ENCODE results near the gene ZNF808. TPM values are rescaled to one million over a fixed set of nuclear protein-coding genes. Genes with fewer than 3 reads are reported as not detected.
"Not testable (repeated sequence)": the region's sequence is repeated elsewhere in the genome, so short reads cannot be mapped to it uniquely, and the experiment has no call there.

The ZNF808 gene
- total RNA-seq: 21.2 and 21.6 TPM in 2 replicates

DNA sequence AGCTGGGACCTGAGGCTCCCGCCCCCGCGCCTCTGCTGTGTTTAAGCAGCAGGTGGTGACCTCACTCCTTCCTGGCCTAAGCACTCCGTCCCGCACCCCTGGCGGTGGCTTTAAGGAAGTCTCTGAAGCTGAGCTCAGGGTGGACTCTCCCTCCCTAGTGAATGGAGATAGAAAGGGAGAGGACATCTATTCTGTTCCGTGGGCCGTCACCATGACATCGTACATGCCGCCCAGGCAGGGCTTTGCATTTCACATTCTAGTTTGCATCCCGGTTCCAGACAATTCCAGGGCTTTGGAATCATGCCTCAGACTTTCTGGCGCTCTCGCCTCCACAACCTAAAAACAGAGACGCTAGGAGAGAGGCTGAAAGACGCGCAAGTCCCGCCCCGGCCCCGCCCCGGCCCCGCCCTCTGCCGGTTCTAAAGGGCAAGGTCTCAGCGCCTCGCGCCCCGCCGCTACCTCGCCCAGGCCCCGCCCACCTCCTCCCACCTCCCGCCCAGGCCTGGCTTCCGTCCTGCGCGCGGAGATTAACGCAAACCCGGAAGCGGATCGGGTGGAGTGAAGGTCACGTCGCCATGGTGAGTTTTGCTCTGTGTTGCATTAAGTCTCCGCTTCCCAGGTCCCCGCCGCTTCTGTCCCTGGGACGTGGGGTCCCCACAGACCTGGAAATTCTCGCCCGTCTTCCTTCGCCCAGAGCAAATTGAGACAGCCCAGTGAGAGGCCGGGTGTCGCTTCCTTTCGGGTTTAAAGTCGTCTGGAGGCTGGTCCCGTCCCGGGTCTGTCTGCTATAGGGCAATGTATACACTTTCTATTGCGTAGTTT is at the start of gene ZNF808:
ZNF808 (plus strand) TSS at position 535 of the 822 bp plus-strand sequence. CDS start 15,617 bp downstream, outside the sequence.
- DNase-seq: peak; percentile 96
- Mint-ChIP-seq H3K27ac (peak within 1 kb of the TSS; percentile 98), H3K9me3 (peaks cover 1% of the 10 kb centered on the region), H3K4me3 (peak within 1 kb of the TSS; percentile 97), H3K27me3 (no peaks in the 10 kb centered on the region), H3K36me3 (ENCODE audit: low read depth) (peaks cover 36% of the 10 kb centered on the region), H3K4me1 (peaks cover 22% of the 10 kb centered on the region)
- intact Hi-C loops (cut with micrococcal nuclease): loop anchor here (1.0 to 10.0 kb wide), 12 partner anchors 8 to 995 kb away; partner anchors contain the start of genes ZNF160, ZNF320, ZNF611 and ZNF613

DNA sequence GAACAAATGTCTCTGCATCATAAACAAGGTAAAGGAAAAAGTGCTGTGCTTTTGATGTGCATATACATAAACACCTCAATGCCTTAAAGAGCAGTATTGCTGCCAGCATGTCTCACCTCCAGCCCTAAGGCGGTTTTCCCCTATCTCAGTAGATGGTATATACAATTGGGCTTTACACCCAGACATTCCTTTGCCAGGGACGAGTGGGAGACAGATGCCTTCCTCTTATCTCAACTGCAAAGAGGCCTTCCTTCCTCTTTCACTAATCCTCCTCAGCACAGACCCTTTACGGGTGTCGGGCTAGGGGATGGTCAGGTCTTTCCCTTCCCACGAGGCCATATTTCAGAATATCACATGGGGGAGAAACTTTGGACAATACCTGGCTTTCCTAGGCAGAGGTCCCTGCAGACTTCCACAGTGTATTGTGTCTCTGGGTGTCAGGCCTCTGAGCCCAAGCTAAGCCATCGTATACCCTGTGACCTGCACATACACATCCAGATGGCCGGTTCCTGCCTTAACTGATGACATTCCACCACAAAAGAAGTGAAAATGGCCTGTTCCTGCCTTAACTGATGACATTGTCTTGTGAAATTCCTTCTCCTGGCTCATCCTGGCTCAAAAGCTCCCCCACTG is 43.2 kb upstream of the ZNF808 start:
- H3K27ac Mint-ChIP-seq; H3K27me3 Mint-ChIP-seq; H3K36me3 Mint-ChIP-seq (ENCODE audit: low read depth); intact Hi-C loops (cut with micrococcal nuclease); H3K4me1 Mint-ChIP-seq; H3K4me3 Mint-ChIP-seq; DNase-seq: not testable (repeated sequence)
- peaks cover 15% of the 10 kb centered on the region for H3K9me3 Mint-ChIP-seq

DNA sequence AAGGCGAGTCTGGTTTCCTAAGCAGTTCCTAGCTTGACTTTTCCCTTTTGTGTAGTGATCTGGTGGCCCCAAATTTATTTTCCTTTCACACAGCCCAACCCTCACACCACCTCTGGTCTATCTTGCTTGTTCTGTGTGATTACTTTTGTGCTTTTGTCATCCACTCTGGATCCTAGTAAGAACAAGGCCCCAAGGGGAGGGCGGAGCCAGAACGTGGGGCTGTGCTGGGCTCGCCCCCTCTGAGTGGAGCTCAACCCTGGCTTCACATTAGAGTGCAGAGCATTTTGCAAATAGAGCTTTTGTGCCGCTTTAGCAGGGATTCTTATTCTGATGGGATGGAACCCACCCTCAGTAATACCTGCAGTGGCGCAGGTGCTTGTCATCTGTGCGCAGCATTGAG is 42.4 kb upstream of the ZNF808 start:
- H3K4me1 Mint-ChIP-seq; H3K27ac Mint-ChIP-seq; DNase-seq; H3K27me3 Mint-ChIP-seq; intact Hi-C loops (cut with micrococcal nuclease); H3K36me3 Mint-ChIP-seq (ENCODE audit: low read depth); H3K4me3 Mint-ChIP-seq: not testable (repeated sequence)
- peaks cover 15% of the 10 kb centered on the region for H3K9me3 Mint-ChIP-seq

DNA sequence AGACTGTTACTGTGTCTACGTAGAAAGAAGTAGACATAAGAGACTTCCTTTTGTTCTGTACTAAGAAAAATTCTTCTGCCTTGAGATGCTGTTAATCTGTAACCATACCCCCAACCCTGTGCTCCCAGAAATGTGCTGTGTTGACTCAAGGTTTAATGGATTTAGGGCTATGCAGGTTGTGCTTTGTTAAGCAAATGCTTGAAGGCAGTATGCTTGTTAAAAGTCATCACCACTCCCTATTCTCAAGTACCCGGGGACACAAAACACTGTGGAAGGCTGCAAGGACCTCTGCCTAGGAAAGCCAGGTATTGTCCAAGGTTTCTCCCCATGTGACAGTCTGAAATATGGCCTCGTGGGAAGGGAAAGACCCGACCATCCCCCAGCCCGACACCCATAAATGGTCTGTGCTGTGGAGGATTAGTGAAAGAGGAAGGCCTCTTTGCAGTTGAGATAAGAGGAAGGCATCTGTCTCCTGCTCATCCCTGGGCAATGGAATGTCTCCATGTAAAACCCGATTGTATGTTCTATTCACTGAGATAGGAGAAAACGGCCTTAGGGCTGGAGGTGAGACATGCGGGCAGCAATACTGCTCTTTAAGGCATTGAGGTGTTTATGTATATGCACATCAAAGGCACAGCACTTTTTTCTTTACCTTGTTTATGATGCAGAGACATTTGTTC is 41.8 kb upstream of the ZNF808 start:
- H3K27ac Mint-ChIP-seq; DNase-seq; intact Hi-C loops (cut with micrococcal nuclease); H3K27me3 Mint-ChIP-seq; H3K4me1 Mint-ChIP-seq; H3K4me3 Mint-ChIP-seq; H3K36me3 Mint-ChIP-seq (ENCODE audit: low read depth): not testable (repeated sequence)
- peaks cover 15% of the 10 kb centered on the region for H3K9me3 Mint-ChIP-seq

DNA sequence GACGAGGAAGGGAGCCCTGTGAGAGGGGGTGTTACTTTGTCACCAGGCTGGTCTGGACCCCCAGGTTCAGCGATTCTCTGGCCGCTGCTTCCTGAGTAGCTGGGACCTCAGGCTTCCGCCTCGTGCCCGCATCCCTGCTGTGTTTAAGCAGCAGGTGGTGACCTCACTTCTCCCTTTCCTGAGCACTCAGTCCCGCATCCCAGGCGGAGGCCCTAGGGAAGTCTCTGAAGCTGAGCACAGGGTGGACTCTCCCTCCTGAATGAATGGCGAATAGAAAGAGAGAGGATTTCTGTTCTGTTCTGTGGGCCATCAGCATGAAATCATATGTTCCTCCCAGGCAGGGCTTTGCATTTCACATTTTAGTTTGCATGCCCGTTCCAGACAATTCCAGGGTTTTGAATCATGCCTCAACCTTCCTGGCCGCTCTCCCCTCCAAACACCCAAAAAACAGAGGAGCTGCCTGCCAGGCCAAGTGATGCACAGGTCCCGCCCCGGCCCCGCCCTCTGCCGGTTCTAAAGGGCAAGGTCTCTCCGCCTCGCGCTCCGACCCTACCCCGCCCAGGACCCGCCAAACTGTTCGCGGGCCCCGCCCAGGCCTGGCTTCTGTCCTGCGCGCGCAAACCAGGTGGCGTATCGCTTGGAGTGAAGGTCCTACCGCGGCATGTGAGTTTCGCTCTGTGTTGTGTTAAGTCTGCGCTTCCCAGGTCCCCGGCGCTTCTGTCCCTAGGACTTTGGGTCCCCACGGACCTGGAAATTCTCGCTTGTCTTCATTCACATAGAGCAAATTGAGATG is 35.1 kb upstream of the ZNF808 start:
- peaks cover 2% of the 10 kb centered on the region for H3K36me3 Mint-ChIP-seq (ENCODE audit: low read depth)
- H3K4me3 Mint-ChIP-seq: no peak overlapping the region
- intact Hi-C loops (cut with micrococcal nuclease): no loop called here
- no peaks in the 10 kb centered on the region for H3K4me1 Mint-ChIP-seq
- H3K9me3 Mint-ChIP-seq: peaks cover 13% of the 10 kb centered on the region
- no peak for DNase-seq
- H3K27me3 Mint-ChIP-seq: no peaks in the 10 kb centered on the region
- H3K27ac Mint-ChIP-seq: no peak overlapping the region

DNA sequence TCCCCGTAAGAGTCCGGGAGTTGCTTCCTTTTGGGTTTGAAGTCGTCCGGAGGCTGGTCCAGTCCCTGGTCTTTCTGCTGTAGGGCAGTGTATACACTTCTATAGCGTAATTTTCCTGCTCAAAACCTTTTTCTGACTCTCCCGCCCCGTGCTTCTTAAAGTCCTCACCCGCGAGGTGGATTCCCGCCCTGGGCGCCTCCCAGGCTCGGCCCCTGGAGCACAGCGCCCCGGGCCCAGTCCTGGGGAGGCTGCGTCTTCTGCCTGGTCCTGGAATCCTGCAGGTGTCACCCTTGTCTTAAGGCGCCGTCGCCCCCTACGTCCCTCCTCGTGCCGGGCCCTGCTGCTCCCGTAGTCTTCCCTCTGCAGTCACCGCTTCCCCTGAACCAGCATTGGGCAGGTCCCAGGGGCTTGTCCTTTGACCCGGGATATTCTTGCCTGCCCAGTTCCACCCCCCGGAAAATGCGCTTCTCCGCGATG is 34.4 kb upstream of the ZNF808 start:
- H3K4me3 Mint-ChIP-seq: no peak overlapping the region

DNA sequence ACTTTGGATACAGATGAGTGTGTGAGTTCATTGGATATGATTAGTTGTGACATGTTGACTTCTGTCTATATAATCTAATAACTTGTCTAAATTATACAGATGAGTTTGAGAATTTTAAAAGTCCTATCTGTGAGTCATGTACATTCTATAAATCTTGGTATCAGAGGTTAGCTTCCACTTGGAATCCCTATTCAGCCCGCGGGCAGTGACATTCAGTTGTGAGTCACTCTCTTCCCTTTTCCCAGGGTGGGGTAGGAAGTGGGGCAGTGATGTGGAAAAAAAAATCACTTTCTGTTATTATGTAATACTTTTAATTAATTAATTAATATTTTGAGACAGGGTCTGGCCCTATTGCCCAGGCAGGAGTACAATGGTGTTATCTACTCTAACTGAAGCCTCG is 33.0 kb upstream of the ZNF808 start:
- H3K36me3 Mint-ChIP-seq (ENCODE audit: low read depth): peaks cover 2% of the 10 kb centered on the region
- intact Hi-C loops (cut with micrococcal nuclease): no loop called here
- H3K4me1 Mint-ChIP-seq: no peaks in the 10 kb centered on the region
- DNase-seq: no peak
- no peak overlapping the region for H3K4me3 Mint-ChIP-seq
- H3K27ac Mint-ChIP-seq: no peak overlapping the region
- peaks cover 13% of the 10 kb centered on the region for H3K9me3 Mint-ChIP-seq
- no peaks in the 10 kb centered on the region for H3K27me3 Mint-ChIP-seq

More for the DNA sequence above, 34.4 kb upstream of the ZNF808 start:
- DNase-seq: no peak
- H3K9me3 Mint-ChIP-seq: peaks cover 13% of the 10 kb centered on the region
- H3K4me1 Mint-ChIP-seq: no peaks in the 10 kb centered on the region
- intact Hi-C loops (cut with micrococcal nuclease): no loop called here
- peaks cover 2% of the 10 kb centered on the region for H3K36me3 Mint-ChIP-seq (ENCODE audit: low read depth)
- no peaks in the 10 kb centered on the region for H3K27me3 Mint-ChIP-seq
- H3K27ac Mint-ChIP-seq: no peak overlapping the region

DNA sequence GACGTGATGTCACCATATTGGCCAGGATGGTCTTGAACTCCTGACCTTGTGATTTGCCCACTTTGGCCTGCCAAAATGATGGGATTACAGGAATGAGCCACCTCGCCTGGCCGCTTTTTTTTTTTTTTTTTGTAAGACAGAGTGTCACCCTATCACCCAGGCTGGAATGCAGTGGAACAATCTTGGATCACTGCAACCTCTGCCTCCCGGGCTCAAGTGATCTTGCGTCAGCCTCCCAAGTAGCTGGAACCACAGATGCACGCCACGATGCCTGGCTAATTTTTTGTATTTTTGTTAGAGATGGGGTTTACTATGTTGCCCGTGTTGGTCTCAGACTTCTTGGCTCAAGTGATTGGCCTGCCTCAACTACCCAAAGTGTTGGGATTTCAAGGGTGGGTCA is 28.9 kb upstream of the ZNF808 start:
- Mint-ChIP-seq H3K4me1 (no peaks in the 10 kb centered on the region), H3K36me3 (ENCODE audit: low read depth) (peaks cover 2% of the 10 kb centered on the region), H3K27ac (no peak overlapping the region), H3K27me3 (no peaks in the 10 kb centered on the region), H3K4me3 (no peak overlapping the region), H3K9me3 (peaks cover 19% of the 10 kb centered on the region)
- intact Hi-C loops (cut with micrococcal nuclease): no loop called here
- no peak for DNase-seq

DNA sequence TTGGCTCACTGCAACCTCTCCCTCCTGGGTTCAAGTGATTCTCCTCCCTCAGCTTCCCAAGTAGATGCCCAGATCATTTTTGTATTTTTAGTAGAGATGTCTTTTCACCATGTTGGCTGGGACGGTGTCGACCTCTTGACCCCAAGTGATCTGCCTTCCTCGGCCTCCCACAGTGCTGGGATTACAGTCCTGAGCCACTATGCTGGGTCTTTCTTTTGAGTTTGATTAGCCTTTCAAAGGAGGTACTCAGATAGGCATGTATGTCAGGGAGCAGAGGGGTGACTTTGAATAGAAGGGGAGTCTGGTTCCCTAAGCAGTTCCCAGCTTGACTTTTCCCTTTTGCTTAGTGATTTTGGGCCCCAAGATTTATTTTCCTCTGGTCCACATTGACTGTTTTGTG is 27.0 kb upstream of the ZNF808 start:
- intact Hi-C loops (cut with micrococcal nuclease); H3K27ac Mint-ChIP-seq; H3K27me3 Mint-ChIP-seq; H3K36me3 Mint-ChIP-seq (ENCODE audit: low read depth); H3K4me1 Mint-ChIP-seq; H3K4me3 Mint-ChIP-seq; DNase-seq: not testable (repeated sequence)
- peaks cover 16% of the 10 kb centered on the region for H3K9me3 Mint-ChIP-seq

DNA sequence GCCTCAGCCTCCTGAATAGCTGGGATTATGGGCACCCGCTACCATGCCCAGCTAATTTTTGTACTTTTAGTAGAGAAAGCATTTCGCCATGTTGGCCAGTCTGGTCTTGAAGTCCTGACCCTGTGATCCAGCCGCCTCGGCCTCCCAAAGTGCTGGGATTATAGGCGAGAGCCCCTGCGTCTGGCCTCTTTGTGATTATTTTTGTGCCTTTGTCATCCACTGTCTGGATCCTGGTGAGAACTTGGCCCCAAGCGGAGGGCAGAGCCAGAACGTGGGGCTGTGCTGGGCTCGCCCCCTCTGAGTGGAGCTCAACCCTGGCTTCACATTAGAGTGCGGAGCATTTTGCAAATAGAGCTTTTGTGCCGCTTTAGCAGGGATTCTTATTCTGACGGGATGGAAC is 26.5 kb upstream of the ZNF808 start:
- intact Hi-C loops (cut with micrococcal nuclease); H3K36me3 Mint-ChIP-seq (ENCODE audit: low read depth); H3K27me3 Mint-ChIP-seq; H3K4me1 Mint-ChIP-seq; H3K4me3 Mint-ChIP-seq; H3K27ac Mint-ChIP-seq; DNase-seq: not testable (repeated sequence)
- peaks cover 16% of the 10 kb centered on the region for H3K9me3 Mint-ChIP-seq

DNA sequence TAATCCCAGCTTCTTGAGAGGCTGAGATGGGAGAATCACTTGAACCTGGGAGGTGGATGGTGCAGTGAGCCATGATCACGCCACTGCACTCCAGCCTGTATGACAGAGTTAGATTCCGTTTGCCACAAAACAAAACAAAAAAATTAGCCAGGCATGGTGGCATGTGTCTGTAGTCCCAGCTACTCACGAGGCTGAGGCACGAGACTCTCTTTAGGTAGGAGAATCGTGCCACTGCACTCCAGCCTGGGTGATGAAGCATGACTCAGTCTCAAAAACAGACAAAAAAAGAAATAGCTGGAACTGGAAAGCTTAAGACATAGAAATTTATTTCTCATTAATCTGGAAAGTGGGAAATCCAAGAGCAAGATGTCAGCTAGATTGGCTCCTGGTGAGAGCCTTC is 20.2 kb upstream of the ZNF808 start:
- Mint-ChIP-seq H3K36me3 (ENCODE audit: low read depth) (no peaks in the 10 kb centered on the region), H3K4me1 (no peaks in the 10 kb centered on the region), H3K27me3 (no peaks in the 10 kb centered on the region), H3K4me3 (no peak overlapping the region), H3K9me3 (peaks cover 17% of the 10 kb centered on the region), H3K27ac (no peak overlapping the region)
- intact Hi-C loops (cut with micrococcal nuclease): no loop called here
- DNase-seq: no peak

DNA sequence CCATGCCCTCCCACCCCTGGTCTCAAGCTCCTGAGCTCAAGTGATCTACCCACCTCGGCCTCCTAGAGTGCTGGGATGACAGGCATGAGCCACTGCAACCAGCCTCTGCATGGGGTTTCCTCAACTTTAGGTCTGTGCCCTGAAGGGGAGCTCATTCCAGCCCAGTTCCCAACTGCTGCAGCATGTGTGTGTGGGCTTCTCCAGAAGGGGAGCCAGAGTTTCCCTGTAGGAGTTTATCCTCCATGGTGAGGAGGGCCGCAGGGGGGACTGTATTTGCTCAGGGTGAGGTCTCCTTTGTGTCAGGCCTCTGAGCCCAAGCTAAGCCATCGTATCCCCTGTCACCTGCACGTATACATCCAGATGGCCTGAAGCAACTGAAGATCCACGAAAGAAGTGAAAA is 11.3 kb upstream of the ZNF808 start:
- H3K36me3 Mint-ChIP-seq (ENCODE audit: low read depth): no peaks in the 10 kb centered on the region
- H3K4me1 Mint-ChIP-seq: peaks cover 2% of the 10 kb centered on the region
- intact Hi-C loops (cut with micrococcal nuclease): no loop called here
- no peak for DNase-seq
- no peak overlapping the region for H3K27ac Mint-ChIP-seq
- no peaks in the 10 kb centered on the region for H3K27me3 Mint-ChIP-seq
- H3K4me3 Mint-ChIP-seq: no peak overlapping the region
- peaks cover 53% of the 10 kb centered on the region for H3K9me3 Mint-ChIP-seq

DNA sequence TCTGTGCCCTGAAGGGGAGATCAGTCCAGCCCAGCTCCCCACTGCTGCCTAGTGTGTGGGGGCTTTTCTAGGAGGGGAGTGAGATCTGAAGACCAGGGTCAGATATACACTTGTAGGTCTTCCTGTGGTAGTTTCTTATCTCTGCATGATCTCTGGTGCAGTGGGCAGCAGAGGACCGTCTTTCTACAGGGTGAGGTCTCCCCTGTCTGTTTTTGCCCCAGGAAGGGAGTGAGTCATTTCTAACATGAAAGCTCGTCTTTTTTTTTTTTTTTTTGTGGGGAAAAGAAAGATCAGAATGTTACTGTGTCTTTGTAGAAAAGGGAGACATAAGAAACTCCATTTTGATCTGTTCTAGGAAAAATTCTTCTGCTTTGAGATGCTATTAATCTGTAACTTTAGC is 8.8 kb upstream of the ZNF808 start:
- no peaks in the 10 kb centered on the region for H3K27me3 Mint-ChIP-seq
- no peak overlapping the region for H3K4me3 Mint-ChIP-seq
- peaks cover 45% of the 10 kb centered on the region for H3K9me3 Mint-ChIP-seq

More for the DNA sequence above, 8.8 kb upstream of the ZNF808 start:
- DNase-seq: no peak
- intact Hi-C loops (cut with micrococcal nuclease): no loop called here
- H3K27ac Mint-ChIP-seq: no peak overlapping the region
- H3K4me1 Mint-ChIP-seq: peaks cover 2% of the 10 kb centered on the region
- H3K36me3 Mint-ChIP-seq (ENCODE audit: low read depth): peaks cover 2% of the 10 kb centered on the region
